Erythroblast (primary cell): ENCODE results near the gene CDK18.

Experiments
- DNase-seq, 2 experiments: peaks; one replicate each; lab custom pipeline; 2025; lab: John Stamatoyannopoulos, UW
- GATA1 ChIP-seq: IDR thresholded peaks from 2 replicates; pipeline ENCODE4 v1.6.1; 2011; ENCODE audit warnings: low read depth, mild to moderate bottlenecking, control low read depth, low read length, moderate library complexity
- POLR2A ChIP-seq: IDR thresholded peaks from 2 replicates; pipeline ENCODE4 v1.6.1; 2011; ENCODE audit warnings: mild to moderate bottlenecking, low read length

The CDK18 gene

DNA sequence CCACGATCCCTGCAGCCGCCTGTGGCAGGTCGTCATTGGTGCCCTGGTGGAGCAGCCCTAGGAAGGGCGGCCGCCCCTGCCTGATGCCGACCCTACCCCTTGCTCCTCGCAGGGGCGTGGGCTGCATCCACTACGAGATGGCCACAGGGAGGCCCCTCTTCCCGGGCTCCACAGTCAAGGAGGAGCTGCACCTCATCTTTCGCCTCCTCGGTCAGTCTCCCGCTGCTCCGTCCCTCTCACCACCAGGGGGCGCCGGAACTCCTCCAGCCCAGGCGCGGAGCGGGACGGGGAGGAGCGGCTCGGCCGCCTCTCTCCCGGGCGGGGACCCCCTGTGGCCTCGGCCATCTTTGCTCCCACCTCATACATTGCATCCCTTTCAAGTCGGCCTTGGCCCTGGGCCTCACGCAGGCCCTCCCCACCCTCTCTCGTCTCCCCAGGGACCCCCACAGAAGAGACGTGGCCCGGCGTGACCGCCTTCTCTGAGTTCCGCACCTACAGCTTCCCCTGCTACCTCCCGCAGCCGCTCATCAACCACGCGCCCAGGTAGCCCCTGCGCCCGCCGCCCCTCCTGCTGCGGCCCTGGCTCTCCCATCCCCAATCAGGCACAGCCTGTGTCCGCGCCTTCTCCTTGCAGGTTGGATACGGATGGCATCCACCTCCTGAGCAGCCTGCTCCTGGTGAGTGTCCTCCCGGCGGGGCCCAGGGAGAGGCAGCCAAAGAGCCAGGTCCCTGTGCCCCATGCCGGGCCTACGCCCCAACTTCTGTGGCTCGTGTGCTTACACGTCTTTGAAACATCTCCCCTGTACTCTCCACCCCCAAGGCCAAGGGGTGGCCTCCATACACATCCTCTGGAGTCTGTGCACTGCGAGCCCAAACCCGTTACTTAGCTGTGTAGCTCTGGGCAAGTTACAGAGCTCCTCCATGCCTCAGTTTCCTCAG lies 24.7 kb downstream of the CDK18 start:
- peak; percentile 58 to 80 for DNase-seq
- no peak for TF ChIP-seq POLR2A
- no peak for TF ChIP-seq GATA1

DNA sequence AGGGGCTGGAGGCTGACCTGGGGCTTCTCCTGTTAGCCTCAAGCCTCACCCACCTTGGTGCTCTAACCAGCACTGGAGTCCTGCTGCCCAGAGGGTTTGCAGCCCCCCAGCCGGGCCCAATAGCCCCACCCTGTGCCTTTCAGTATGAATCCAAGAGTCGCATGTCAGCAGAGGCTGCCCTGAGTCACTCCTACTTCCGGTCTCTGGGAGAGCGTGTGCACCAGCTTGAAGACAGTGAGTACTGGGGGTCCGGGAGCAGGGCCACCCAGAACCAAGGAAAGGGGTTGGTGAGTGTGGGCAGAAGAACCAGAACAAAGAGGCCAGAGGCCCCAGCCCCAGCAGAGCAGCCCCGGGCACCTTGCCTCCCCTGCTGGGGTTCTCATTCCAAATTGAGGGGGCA lies 25.6 kb downstream of the CDK18 start:
- no peak for TF ChIP-seq GATA1
- TF ChIP-seq POLR2A = no peak
- DNase-seq = no peak

- TF ChIP-seq POLR2A (no peak), GATA1 (no peak)
- DNase-seq = no peak
These were observed 26.9 kb downstream of the CDK18 start for GRCh38 chr1:205531191-205532025.

- TF ChIP-seq POLR2A = no peak
These were observed 27.8 kb downstream of the CDK18 start for GRCh38 chr1:205532026-205532898.

GRCh38 chr1:205532996-205533735 lies 28.7 kb downstream of the CDK18 start:
- TF ChIP-seq POLR2A (no peak), GATA1 (no peak)

More at GRCh38 chr1:205532026-205532898, 27.8 kb downstream of the CDK18 start:
- no peak for DNase-seq

DNA sequence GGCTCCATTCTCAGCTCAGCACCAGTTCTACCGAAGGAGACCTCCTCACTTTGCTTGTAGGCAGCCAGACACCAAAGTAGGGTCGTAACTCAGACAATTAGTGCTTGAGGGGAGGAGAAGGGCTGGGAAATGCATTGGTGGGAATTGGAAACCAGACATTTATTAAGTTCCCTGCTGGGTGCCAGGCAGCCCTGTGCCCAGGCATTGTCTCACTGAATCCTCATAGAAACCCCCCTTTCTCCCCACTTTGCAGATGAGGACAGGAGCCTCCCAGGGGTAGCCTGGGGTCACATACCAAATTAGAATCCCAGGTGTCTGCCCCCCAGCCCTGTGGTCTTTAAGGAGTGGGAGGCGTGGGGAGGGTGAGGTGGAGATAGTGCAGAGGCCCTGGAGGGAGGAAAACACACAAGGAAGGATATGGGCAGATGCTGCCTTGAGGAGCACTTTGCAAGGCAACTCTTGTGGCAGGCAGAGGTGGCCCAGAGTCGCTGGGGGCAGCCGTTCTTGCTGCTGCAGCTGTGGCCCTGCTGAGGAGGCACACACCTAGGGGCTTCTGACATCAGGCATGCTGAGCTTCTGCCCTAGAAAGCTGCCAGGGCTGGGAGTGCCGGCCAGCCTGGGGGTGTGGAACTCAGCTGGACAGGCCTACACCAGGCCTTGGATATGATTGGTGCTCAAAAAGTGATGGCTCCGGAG lies 29.4 kb downstream of the CDK18 start:
- no peak for TF ChIP-seq POLR2A
- TF ChIP-seq GATA1 = no peak

More at GRCh38 chr1:205532996-205533735, 28.7 kb downstream of the CDK18 start:
- DNase-seq = no peak

GRCh38 chr1:205534444-205534985 lies 30.0 kb downstream of the CDK18 start:
- TF ChIP-seq POLR2A (no peak), GATA1 (no peak)
- no peak for DNase-seq

More for the DNA sequence above, 29.4 kb downstream of the CDK18 start:
- no peak for DNase-seq

GRCh38 chr1:205535096-205535495 lies 30.6 kb downstream of the CDK18 start:
- no peak for TF ChIP-seq POLR2A
- TF ChIP-seq GATA1 = no peak
- no peak for DNase-seq

- DNase-seq = no peak
- TF ChIP-seq GATA1 = no peak
- no peak for TF ChIP-seq POLR2A
These were observed 31.6 kb downstream of the CDK18 start for GRCh38 chr1:205535866-205536758.

- no peak for DNase-seq
- TF ChIP-seq GATA1 (no peak), POLR2A (no peak)
These were observed 32.4 kb downstream of the CDK18 start for GRCh38 chr1:205536759-205537361.
